SU-DHL-6 (cell line): ENCODE data around the gene LAMP1.

ENCODE experiments used
- EZH2phosphoT487 ChIP-seq: fragments of 200-600 bp; sonication (generic), shearing (Covaris generic); conservative IDR thresholded peaks from 2 replicates; pipeline ENCODE4 v1.6.1; 2018; ENCODE audit warnings: mild to moderate bottlenecking, antibody characterized with exemption, low read length, moderate library complexity, mixed read lengths
- TF ChIP-seq, protein P1 (sequence below): fragments of 200-600 bp; sonication (generic); IDR thresholded peaks from one replicate; pipeline ENCODE4 v1.5.1; 2017; ENCODE audit warnings: antibody characterized with exemption, mild to moderate bottlenecking, low read length, moderate library complexity; ENCODE audit not compliant: insufficient read depth, poor library complexity, severe bottlenecking

DNA sequence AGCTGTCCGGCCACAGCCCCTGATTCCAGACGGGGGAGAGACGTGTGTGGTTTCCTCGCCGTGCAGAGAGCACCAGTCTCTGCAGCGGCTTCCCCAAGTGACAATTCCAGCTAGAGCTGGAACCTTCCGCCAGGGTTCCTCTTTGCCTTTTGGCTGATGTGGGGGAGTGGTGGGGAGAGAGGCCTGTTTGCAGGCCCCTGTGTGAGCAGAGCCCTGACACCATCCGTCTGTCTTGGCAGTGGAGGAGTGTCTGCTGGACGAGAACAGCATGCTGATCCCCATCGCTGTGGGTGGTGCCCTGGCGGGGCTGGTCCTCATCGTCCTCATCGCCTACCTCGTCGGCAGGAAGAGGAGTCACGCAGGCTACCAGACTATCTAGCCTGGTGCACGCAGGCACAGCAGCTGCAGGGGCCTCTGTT lies 25.0 kb downstream of the LAMP1 start:
- TF ChIP-seq, protein P1, sequence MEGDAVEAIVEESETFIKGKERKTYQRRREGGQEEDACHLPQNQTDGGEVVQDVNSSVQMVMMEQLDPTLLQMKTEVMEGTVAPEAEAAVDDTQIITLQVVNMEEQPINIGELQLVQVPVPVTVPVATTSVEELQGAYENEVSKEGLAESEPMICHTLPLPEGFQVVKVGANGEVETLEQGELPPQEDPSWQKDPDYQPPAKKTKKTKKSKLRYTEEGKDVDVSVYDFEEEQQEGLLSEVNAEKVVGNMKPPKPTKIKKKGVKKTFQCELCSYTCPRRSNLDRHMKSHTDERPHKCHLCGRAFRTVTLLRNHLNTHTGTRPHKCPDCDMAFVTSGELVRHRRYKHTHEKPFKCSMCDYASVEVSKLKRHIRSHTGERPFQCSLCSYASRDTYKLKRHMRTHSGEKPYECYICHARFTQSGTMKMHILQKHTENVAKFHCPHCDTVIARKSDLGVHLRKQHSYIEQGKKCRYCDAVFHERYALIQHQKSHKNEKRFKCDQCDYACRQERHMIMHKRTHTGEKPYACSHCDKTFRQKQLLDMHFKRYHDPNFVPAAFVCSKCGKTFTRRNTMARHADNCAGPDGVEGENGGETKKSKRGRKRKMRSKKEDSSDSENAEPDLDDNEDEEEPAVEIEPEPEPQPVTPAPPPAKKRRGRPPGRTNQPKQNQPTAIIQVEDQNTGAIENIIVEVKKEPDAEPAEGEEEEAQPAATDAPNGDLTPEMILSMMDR = no peak
- no peak for TF ChIP-seq EZH2phosphoT487
